K562 (cell line): ENCODE data around the gene MED14. TPM values are rescaled to one million over a fixed set of nuclear protein-coding genes. Genes with fewer than 3 reads are reported as not detected.

Experiments used
- CBX3 ChIP-seq, 2 experiments: IDR thresholded peaks; 1 replicate in 1 of 2; 2 replicates in 1 of 2; pipeline ENCODE4 v1.6.1; 2012; ENCODE audit warnings: inconsistent platforms in 2 of 2, low read length in 2 of 2, borderline replicate concordance in 1 of 2, control low read depth in 1 of 2
- CBX8 ChIP-seq: fragments of 200-600 bp; sonication (generic); IDR thresholded peaks from 2 replicates; pipeline ENCODE4 v1.6.1; 2012; ENCODE audit warnings: borderline replicate concordance, mixed run types, low read depth, mild to moderate bottlenecking, moderate library complexity, mixed read lengths, low read length, control low read depth, inconsistent platforms; ENCODE audit not compliant: poor library complexity, severe bottlenecking; ENCODE audit errors: extremely low read depth
- ETV1 ChIP-seq: fragments of 450-650 bp; conservative IDR thresholded peaks from 2 replicates; pipeline ENCODE4 v1.6.1; 2016; ENCODE audit warnings: missing genetic modification characterization, control low read depth, low read depth, missing compliant biosample characterization
- MAFG ChIP-seq: fragments of 450-650 bp; conservative IDR thresholded peaks from 2 replicates; pipeline ENCODE4 v1.6.1; 2016; ENCODE audit warnings: missing genetic modification characterization, missing compliant biosample characterization
- NRF1 ChIP-seq, 2 experiments: fragments of 450-650 bp; IDR thresholded peaks in 1 of 2; conservative IDR thresholded peaks in 1 of 2; 2 replicates each; pipeline ENCODE4 v1.6.1; 2014; ENCODE audit warnings: mild to moderate bottlenecking in 2 of 2
- POLR2AphosphoS2 ChIP-seq: IDR thresholded peaks from 2 replicates; pipeline ENCODE4 v1.6.1; 2012; ENCODE audit warnings: low read length, improper control_type of control experiment
- SAFB2 ChIP-seq: fragments of 200-400 bp; formaldehyde crosslinking; IDR thresholded peaks from 2 replicates; pipeline ENCODE4 v1.6.1; 2018; ENCODE audit warnings: borderline replicate concordance, low read length, low read depth, moderate library complexity; ENCODE audit not compliant: severe bottlenecking
- VEZF1 ChIP-seq: fragments of 200-800 bp; sonication (Bioruptor generic); IDR thresholded peaks from 2 replicates; pipeline ENCODE4 v1.6.1; 2017; ENCODE audit warnings: missing genetic modification characterization, missing compliant biosample characterization
- ZBTB7A ChIP-seq: IDR thresholded peaks from 2 replicates; pipeline ENCODE4 v1.6.1; 2011; ENCODE audit warnings: low read depth, mild to moderate bottlenecking, low read length, moderate library complexity, borderline replicate concordance; ENCODE audit not compliant: control insufficient read depth
- ZMIZ1 ChIP-seq, 2 experiments: fragments of 150-350 bp in 1 of 2; IDR thresholded peaks; 2 replicates each; pipeline ENCODE4 v1.6.1; 2012 to 2016; ENCODE audit warnings: low read depth in 2 of 2, low read length in 2 of 2, mild to moderate bottlenecking in 1 of 2, moderate library complexity in 1 of 2
- ZNF395 ChIP-seq: fragments of 200-800 bp; sonication (Bioruptor generic); IDR thresholded peaks from 2 replicates; pipeline ENCODE4 v1.6.1; 2017; ENCODE audit warnings: missing genetic modification characterization, missing compliant biosample characterization
- polyA plus RNA-seq, 8 experiments: library from polyadenylated mRNA; depleted of rRNA in 4 of 8; stranded (reverse) in 5 of 8; unstranded in 3 of 8; fragments of >200 nt; fragmentation: Nextera tagmentation in 2 of 8; fragmentation: Illumina TruSeq in 1 of 8; extraction: Ambion mirVana in 2 of 8; extraction: Trizol in 1 of 8; gene quantifications; 2 replicates each; pipeline versions ENCODE4 v1.2.1 to v1.2.3, GENCODE V29; 2011 to 2014; ENCODE audit warnings: inconsistent platforms in 1 of 8, missing spikeins in 1 of 8
- total RNA-seq, 7 experiments: library from RNA; depleted of rRNA in 6 of 7; stranded (reverse); fragments of >200 nt in 6 of 7; fragmentation: Illumina TruSeq in 2 of 7; extraction: Trizol in 2 of 7; gene quantifications; 2 replicates each; pipeline versions ENCODE4 v1.2.1 to v1.2.3, GENCODE V29; 2011 to 2021; ENCODE audit warnings: low replicate concordance in 1 of 7
- TF ChIP-seq, protein P1 (sequence below): sonication (generic); formaldehyde crosslinking; IDR thresholded peaks from 2 replicates; pipeline ENCODE4 v1.8.1; 2023; ENCODE audit warnings: missing genetic modification reagents, mild to moderate bottlenecking, borderline replicate concordance

The MED14 gene
- total and polyA plus RNA-seq, 9 of the 15 experiments (the other 6 are each of a cell fraction or from before 2014, with no cell fraction given): 9.2 to 35.3 (median 18.7) TPM

DNA sequence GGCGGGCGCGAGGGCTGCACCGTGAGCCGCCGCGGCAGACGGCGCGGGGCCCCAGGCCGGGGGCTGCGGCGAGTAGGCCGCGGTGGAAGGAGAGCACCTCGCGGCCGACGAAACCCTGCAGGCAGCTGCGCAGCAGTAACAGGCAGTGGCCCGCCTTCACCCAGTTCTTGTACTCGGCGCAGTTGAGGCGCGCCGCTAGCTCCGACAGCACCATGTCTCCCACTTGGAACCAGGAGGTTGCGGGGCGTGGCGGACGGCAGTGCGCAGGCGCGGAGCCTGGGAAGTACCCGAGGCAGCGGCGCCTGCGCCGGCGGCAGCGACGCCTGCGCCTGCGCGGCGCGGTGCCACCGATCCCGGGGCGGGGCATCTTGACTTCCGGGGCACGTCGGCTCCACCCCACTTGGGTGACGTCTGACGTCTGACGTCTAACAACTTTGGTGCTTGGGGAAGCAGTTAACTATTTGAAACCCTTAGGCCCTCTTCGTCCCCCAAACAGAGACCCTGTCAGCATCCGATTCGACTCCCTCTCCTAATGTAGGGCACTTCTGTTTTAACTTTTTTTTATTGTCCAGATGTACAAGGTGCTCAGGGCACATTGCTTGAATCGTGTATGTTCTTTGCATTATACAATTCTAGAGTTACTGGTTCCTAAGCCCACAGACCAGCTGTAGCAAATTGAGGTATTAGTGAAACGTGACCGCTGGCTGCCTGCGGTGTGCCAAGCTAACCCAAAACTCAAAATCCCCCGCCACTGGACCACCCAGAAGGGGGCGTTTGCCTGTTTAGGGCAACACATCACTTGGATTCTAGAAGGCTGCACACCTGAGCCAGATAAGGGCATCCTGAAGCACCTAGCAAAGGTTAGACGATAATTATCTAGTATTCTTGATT is 87.8 kb downstream of the MED14 start, which contains the start of gene CXorf38 (continued):
- no peak for TF ChIP-seq ZNF395 (CRISPR knock-in tag)
- TF ChIP-seq ZBTB7A: no peak
- TF ChIP-seq ZMIZ1 (IDR thresholded peaks at IDR 0.05; ENCODE audit: low read depth in 2 of 2, low read length in 2 of 2): no peak
- 0 out of 2 replicates have a peak, but pooled peaks have one; percentile 34 for TF ChIP-seq VEZF1
- 0 out of 2 replicates have a peak, but pooled peaks have one; percentile 21 for TF ChIP-seq ETV1
- TF ChIP-seq CBX3 (IDR thresholded peaks at IDR 0.05; ENCODE audit: borderline replicate concordance in 1 of 2, low read length in 2 of 2): no peak
- TF ChIP-seq SAFB2: no peak
- TF ChIP-seq NRF1 (conservative IDR thresholded peaks at IDR 0.05 in 1 of 2, IDR thresholded peaks at IDR 0.05 in 1 of 2): peak; percentile 99
- TF ChIP-seq POLR2AphosphoS2: peak; percentile 90
- TF ChIP-seq CBX8: no peak
- TF ChIP-seq, protein P1, sequence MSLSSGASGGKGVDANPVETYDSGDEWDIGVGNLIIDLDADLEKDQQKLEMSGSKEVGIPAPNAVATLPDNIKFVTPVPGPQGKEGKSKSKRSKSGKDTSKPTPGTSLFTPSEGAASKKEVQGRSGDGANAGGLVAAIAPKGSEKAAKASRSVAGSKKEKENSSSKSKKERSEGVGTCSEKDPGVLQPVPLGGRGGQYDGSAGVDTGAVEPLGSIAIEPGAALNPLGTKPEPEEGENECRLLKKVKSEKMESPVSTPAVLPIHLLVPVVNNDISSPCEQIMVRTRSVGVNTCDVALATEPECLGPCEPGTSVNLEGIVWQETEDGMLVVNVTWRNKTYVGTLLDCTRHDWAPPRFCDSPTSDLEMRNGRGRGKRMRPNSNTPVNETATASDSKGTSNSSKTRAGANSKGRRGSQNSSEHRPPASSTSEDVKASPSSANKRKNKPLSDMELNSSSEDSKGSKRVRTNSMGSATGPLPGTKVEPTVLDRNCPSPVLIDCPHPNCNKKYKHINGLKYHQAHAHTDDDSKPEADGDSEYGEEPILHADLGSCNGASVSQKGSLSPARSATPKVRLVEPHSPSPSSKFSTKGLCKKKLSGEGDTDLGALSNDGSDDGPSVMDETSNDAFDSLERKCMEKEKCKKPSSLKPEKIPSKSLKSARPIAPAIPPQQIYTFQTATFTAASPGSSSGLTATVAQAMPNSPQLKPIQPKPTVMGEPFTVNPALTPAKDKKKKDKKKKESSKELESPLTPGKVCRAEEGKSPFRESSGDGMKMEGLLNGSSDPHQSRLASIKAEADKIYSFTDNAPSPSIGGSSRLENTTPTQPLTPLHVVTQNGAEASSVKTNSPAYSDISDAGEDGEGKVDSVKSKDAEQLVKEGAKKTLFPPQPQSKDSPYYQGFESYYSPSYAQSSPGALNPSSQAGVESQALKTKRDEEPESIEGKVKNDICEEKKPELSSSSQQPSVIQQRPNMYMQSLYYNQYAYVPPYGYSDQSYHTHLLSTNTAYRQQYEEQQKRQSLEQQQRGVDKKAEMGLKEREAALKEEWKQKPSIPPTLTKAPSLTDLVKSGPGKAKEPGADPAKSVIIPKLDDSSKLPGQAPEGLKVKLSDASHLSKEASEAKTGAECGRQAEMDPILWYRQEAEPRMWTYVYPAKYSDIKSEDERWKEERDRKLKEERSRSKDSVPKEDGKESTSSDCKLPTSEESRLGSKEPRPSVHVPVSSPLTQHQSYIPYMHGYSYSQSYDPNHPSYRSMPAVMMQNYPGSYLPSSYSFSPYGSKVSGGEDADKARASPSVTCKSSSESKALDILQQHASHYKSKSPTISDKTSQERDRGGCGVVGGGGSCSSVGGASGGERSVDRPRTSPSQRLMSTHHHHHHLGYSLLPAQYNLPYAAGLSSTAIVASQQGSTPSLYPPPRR (CRISPR knock-in tag): no peak
- TF ChIP-seq MAFG (tag): no peak
